ACC112 (cell line): Measurements from ENCODE around the gene TEKT5.
"Not testable (repeated sequence)": the region's sequence is repeated elsewhere in the genome, so short reads cannot be mapped to it uniquely, and the experiment has no call there.

Experiments used
- H2AFZ ChIP-seq: fragments of 200-600 bp; sonication (generic); one replicate; pipeline ENCODE4 v1.6.0; 2017; ENCODE audit warnings: antibody characterized with exemption, low read length; ENCODE audit not compliant: unreplicated experiment
- H3K27ac ChIP-seq: fragments of 200-600 bp; sonication (generic); 2 replicates; pipeline ENCODE4 v1.5.1; 2014; ENCODE audit warnings: low read depth, mild to moderate bottlenecking, antibody characterized with exemption, low read length, moderate library complexity
- H3K27me3 ChIP-seq: fragments of 200-600 bp; sonication (generic); 2 replicates; pipeline ENCODE4 v1.6.1; 2014; ENCODE audit warnings: mild to moderate bottlenecking, antibody characterized with exemption, low read length, moderate library complexity, mixed read lengths; ENCODE audit not compliant: insufficient read depth
- H3K36me3 ChIP-seq: fragments of 200-600 bp; sonication (generic); 2 replicates; pipeline ENCODE4 v1.6.1; 2016; ENCODE audit warnings: mild to moderate bottlenecking, antibody characterized with exemption, low read length, moderate library complexity, mixed read lengths; ENCODE audit not compliant: insufficient read depth
- H3K4me1 ChIP-seq: fragments of 200-600 bp; sonication (generic); one replicate; pipeline ENCODE4 v1.6.1; 2016; ENCODE audit warnings: low read length, mixed read lengths; ENCODE audit not compliant: insufficient read depth, unreplicated experiment, control insufficient read depth
- H3K4me3 ChIP-seq: fragments of 200-600 bp; sonication (generic); 2 replicates; pipeline ENCODE4 v1.5.1; 2014; ENCODE audit warnings: mild to moderate bottlenecking, low read depth, low read length
- H3K79me2 ChIP-seq: fragments of 200-600 bp; sonication (generic); one replicate; pipeline ENCODE4 v1.6.0; 2016; ENCODE audit warnings: low read length; ENCODE audit not compliant: control insufficient read depth, unreplicated experiment, insufficient read depth

Gene TEKT5

DNA sequence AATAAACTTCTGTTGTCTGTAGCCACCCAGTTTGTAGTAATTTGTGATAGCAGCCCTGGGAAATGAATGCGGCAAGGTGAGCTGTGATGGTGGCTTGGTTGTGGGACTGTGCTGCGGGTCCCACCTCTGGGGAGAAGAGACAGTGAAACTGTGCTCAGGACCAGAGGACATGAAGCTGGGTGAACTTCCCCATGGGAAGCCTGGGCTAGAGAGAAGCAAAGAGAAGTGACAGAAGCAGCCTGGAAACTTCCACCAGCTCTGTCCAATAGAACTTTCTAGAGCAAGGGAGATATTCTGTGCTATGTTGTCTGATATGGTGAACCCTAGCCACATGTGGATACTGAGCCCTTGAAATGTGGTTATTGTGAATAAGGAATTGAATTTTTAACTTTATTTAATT is 62.8 kb downstream of the TEKT5 start:
- Histone ChIP-seq H3K4me3 (no peak overlapping the region), H2AFZ (no peak overlapping the region), H3K4me1 (no peaks in the 10 kb centered on the region), H3K36me3 (no peaks in the 10 kb centered on the region), H3K79me2 (no peaks in the 10 kb centered on the region), H3K27me3 (peaks cover 36% of the 10 kb centered on the region), H3K27ac (no peak overlapping the region)

DNA sequence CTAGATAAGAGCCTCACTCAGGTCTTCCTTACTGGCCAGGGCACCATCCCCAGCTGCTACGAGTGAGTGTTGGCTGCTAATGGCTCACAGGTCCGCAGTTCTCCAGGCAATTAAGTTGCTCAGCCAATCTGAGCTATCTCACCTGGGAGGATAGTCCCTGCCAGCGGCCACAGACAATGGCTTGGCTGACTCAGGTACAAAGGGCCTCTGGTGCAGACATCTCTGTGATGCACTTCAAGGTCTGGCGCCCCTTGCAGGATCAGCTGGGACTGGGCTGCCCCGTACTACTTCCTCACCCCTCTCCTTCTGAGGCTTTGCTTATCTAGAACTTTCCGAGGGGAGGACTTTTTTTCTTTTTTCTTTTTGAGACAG is 65.2 kb downstream of the TEKT5 start:
- no peaks in the 10 kb centered on the region for H3K79me2 ChIP-seq
- no peaks in the 10 kb centered on the region for H3K36me3 ChIP-seq
- H2AFZ ChIP-seq: no peak overlapping the region
- H3K4me1 ChIP-seq: peaks cover 6% of the 10 kb centered on the region
- no peak overlapping the region for H3K27ac ChIP-seq
- peaks cover 28% of the 10 kb centered on the region for H3K27me3 ChIP-seq
- no peak overlapping the region for H3K4me3 ChIP-seq

DNA sequence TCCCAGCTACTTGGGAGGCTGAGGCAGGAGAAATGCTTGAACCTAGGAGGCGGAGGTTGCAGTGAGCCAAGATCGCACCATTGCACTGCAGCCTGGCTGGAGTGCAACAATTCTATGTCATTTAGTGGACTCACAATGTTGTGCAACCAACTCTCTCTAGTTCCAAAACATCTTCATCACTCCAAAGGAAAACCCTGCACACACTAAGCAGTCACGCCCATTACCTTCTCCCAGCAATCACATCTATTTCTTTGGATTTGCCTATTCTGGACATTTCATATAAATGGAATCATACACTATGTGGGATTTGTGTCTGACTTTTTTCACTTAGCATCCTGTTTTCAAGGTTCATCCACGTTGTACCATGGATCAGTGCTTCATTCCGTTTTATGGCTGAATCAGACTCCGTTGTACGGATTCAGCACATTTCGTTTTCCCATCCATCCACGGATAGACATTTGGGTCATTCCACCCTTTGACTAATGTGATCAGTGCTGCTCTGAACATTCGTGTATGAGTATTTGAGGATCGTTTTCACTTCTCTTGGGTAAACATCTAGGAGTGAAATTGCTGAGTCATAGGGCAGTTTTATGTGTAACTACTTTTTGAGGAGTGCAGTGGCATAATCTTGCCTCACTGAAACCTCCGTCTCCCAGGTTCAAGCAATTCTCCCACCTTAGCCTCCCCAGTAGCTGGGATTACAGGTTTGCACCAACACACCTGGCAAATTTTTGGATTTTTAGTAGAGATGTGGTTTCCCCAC is 69.0 kb downstream of the TEKT5 start:
- peaks cover 6% of the 10 kb centered on the region for H3K4me1 ChIP-seq
- no peaks in the 10 kb centered on the region for H3K27me3 ChIP-seq
- H3K27ac ChIP-seq: peak overlapping the region; percentile 45; the same call in 1 of the 2 replicates
- no peaks in the 10 kb centered on the region for H3K79me2 ChIP-seq
- no peak overlapping the region for H3K4me3 ChIP-seq
- no peak overlapping the region for H2AFZ ChIP-seq
- no peaks in the 10 kb centered on the region for H3K36me3 ChIP-seq

DNA sequence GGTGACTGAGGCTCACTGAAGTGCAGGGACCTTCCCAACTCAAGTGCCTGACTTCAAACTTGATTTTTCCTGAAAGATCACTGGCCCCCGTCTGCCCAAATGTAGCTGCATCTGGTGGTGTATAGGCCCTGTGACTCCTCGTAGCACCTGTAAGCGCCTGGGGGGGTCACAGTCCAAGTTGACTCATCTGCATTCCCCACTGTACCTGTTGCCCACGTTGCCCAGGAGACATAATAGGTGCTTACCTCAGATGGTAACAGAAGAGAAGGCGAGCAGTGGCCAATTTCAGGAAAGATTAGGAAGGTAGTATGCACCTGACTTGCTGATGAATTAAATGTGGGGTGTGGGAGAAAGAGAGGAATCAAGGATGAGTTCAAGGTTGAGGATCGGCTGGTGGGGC is 70.2 kb downstream of the TEKT5 start:
- Histone ChIP-seq H2AFZ (no peak overlapping the region), H3K4me1 (peaks cover 6% of the 10 kb centered on the region), H3K4me3 (no peak overlapping the region), H3K36me3 (no peaks in the 10 kb centered on the region), H3K27me3 (no peaks in the 10 kb centered on the region), H3K79me2 (no peaks in the 10 kb centered on the region), H3K27ac (no peak overlapping the region)

DNA sequence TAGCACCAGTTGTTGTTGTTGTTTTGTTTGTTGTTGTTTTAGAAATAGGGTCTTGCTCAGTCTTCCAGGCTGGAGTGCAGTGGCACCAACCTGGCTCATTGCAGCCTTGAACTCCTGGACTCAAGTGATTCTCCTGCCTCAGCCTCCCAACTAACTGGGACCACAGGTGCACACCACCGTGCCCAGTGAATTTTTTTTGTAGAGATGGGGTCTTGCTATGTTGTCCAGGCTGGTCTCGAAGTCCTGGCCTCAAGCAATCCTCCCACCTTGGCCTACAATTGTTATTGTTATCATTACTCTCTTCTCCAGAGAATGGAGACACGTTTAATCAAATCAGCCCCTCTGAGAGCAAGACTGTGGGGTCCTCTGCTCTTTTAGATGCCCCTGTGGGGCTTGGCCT is 71.7 kb downstream of the TEKT5 start:
- no peaks in the 10 kb centered on the region for H3K27me3 ChIP-seq
- peaks cover 6% of the 10 kb centered on the region for H3K4me1 ChIP-seq
- H3K27ac ChIP-seq: no peak overlapping the region
- no peaks in the 10 kb centered on the region for H3K36me3 ChIP-seq
- H3K79me2 ChIP-seq: no peaks in the 10 kb centered on the region
- no peak overlapping the region for H3K4me3 ChIP-seq
- no peak overlapping the region for H2AFZ ChIP-seq

DNA sequence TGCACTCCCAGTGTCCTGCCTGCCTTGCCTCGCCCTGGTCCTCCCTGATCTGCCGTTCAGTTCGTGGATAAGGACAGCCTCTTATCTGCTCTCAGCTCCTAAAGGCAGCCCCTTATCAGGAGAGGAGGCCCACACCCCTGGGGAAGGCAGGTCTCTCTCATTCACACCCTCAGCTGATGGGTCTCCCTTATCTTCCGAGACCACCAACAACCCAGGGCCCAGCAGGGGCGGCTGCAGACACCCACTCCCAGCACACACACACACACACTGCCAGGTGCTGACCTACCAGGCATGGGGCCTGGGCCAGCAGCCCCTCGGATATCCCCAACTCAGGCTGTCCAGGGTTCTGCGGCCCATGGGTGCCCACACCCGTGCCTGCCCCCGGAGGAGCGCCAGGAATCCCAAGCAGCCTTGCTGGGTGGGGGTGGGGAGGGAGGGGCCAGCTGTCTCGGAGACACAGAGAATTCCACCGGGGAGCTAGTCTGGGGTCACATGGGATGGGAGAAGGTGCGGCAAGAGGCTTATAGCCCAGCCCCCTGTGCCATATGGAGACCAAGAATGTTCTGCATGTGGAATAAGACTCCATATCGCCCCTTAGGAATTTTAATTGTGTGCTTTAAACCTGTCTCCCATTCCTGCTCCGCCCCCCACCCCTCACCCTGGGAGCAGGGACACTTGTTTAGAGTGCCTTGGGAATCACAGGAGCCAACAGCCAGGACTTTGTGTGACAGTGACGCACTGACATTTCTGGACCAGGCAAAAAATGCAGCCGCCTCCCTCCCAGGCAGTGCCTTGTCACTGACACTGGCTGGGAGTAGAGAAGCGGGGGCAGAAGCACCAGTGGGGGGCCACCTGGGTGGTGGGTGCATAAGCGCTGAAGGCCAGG is 72.5 kb downstream of the TEKT5 start:
- H3K4me1 ChIP-seq: peaks cover 6% of the 10 kb centered on the region
- no peak overlapping the region for H3K27ac ChIP-seq
- no peak overlapping the region for H3K4me3 ChIP-seq
- no peaks in the 10 kb centered on the region for H3K79me2 ChIP-seq
- no peaks in the 10 kb centered on the region for H3K36me3 ChIP-seq
- no peak overlapping the region for H2AFZ ChIP-seq
- no peaks in the 10 kb centered on the region for H3K27me3 ChIP-seq

DNA sequence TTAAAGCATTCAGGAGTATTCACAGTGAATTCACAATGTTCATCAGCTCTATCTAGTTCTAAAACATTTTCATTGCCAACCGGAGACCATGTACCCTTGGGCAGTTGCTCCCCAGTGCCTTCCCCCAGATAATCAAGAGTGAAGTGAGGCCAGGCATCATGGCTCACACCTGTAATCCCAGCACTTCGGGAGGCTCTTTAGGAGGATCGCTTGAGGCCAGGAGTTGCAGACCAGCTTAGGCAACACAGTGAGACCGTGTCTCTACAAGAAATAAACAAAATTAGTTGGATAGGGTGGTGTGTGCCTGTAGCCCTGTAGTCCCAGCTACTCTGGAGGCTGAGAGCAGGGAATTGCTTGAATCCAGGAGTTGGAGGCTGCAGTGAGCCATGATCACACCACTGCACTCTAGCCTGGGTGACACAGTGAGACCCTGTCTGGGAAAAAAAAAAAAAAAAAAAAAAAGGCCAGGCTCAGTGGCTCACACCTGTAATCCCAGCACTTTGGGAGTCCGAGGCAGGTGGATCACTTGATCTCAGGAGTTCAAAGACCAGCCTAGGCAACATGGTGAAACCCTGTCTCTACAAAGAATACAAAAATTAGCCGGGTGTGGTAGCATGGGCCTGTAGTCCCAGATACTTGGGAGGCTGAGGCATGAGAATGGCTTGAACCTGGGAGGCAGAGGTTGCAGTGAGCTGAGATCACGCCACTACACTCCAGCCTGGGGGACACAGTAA is 73.3 kb downstream of the TEKT5 start:
- H3K79me2 ChIP-seq, H2AFZ ChIP-seq, H3K27ac ChIP-seq, H3K4me3 ChIP-seq, H3K36me3 ChIP-seq, H3K27me3 ChIP-seq: not testable (repeated sequence)
- peaks cover 12% of the 10 kb centered on the region for H3K4me1 ChIP-seq

DNA sequence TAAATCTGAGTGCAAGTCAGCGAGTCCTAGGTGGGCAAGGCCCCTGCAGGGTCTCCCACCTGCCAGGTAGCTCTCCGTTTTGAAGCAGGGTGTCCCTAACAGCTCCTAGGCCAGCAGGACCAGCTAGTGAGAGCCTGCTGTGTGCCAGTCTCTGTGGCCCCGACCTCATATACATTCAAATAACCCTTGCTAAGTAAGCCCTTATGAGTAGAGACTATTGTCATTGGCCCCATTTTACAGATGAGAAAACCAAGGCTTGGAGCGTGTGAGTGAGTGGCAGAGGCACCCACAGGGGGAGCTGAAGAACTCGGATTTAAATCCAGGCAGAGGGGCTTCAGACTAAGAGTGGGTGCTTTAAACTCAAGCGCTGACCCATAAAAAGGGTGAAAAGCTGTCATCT is 74.6 kb downstream of the TEKT5 start:
- no peaks in the 10 kb centered on the region for H3K79me2 ChIP-seq
- no peak overlapping the region for H2AFZ ChIP-seq
- no peak overlapping the region for H3K4me3 ChIP-seq
- H3K36me3 ChIP-seq: no peaks in the 10 kb centered on the region
- no peak overlapping the region for H3K27ac ChIP-seq
- H3K27me3 ChIP-seq: no peaks in the 10 kb centered on the region
- peaks cover 6% of the 10 kb centered on the region for H3K4me1 ChIP-seq

DNA sequence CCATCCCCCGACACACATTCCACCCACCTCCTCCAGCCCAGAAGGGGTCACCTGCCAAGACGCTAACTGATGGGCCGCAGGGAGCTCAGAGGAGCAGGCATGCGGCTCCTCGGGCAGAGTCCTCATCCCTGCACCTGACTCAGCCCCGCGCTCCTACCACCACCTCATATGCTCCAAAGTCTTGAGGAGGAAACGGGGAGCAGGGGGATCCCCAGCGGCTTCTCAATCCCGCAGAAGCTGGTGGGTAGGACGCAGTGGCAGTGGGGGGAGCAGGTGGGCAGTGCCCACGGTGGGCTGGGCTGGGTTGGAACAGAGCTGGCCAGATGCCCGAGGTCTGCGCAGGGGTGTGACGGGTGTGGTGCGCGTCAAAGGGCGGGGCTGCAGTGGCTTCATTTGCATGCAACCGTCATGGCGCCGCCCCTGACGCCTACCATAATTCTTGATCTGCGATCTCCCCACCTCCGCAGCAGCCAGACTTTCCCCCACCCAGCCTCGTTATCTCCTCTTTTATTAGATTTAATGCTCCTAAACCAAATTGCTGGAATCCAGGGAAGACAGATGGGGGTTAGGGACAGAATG is 75.4 kb downstream of the TEKT5 start:
- Histone ChIP-seq H3K4me3 (no peak overlapping the region), H3K4me1 (peaks cover 6% of the 10 kb centered on the region), H3K36me3 (no peaks in the 10 kb centered on the region), H3K27ac (no peak overlapping the region), H3K27me3 (no peaks in the 10 kb centered on the region), H3K79me2 (no peaks in the 10 kb centered on the region), H2AFZ (no peak overlapping the region)

DNA sequence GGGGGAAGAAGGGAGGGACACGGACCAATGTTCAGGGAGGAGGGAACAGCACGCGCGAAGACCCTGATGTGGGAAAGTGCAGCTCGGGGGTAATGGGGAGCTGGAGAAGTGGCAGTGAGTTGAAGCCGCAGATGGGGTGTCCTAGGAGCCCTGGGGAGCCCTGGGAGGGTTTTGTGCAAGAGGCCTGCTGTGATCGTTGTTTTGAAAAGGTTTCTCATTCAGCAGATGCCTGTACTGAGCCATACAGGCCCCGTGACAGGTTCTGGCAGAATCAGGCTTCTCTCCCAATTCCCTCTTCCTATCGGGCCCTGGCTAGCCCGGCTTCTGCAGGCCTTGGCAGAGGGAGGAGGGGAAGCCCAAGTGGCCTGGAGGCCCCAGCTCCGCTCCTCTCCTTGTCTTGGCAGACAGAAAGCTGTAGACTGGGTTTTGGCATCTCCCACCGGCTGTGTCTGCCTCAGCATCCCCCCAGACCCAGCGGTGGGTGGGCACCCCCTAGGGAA is 76.0 kb downstream of the TEKT5 start:
- H2AFZ ChIP-seq: no peak overlapping the region

More for the DNA sequence above, 76.0 kb downstream of the TEKT5 start:
- Histone ChIP-seq H3K4me1 (peaks cover 6% of the 10 kb centered on the region), H3K4me3 (no peak overlapping the region), H3K79me2 (no peaks in the 10 kb centered on the region), H3K27me3 (no peaks in the 10 kb centered on the region), H3K36me3 (no peaks in the 10 kb centered on the region), H3K27ac (no peak overlapping the region)
